ENCODE results near the gene FBXL7. TPM values are rescaled to one million over a fixed set of nuclear protein-coding genes. Genes with fewer than 3 reads are reported as not detected.

FBXL7 gene
- total RNA-seq, 2 experiments from 2014 or later = not detected

DNA sequence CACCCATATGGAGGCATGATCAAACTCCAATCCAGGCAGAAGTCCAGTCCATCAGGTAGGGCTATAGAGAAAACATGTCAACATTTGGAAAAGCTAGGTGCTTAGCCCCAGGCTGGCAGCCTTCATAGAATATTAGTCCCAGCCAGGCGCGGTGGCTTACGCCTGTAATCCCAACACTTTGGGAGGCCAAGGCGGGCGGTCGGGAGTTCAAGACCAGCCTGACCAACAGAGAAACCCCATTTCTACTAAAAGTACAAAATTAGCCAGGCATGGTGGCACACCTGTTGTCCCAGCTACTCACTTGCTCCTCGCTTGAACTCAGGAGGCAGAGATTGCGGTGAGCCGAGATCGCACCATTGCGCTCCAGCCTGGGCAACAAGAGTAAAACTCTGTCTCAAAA is 393.9 kb downstream of the FBXL7 start:
- Histone ChIP-seq H3K9me3 (ENCODE audit: control insufficient read depth in 1 of 2, insufficient read depth in 1 of 2, low read length in 2 of 2) (peaks cover 0 to 30% of the 10 kb centered on the region in 2 experiments), H3K4me1 (ENCODE audit: insufficient read depth, low read length) (no peaks in the 10 kb centered on the region), H3K27ac (ENCODE audit: low read depth in 1 of 2, low read length in 2 of 2) (no peak overlapping the region), H3K4me3 (ENCODE audit: low read length) (no peak overlapping the region), H3K36me3 (ENCODE audit: insufficient read depth, low read length) (no peaks in the 10 kb centered on the region), H3K27me3 (ENCODE audit: control insufficient read depth in 1 of 2, insufficient read depth in 2 of 2, low read length in 2 of 2) (no peaks in the 10 kb centered on the region)
- CTCF ChIA-PET = no interaction called here
- TF ChIP-seq, protein P1, sequence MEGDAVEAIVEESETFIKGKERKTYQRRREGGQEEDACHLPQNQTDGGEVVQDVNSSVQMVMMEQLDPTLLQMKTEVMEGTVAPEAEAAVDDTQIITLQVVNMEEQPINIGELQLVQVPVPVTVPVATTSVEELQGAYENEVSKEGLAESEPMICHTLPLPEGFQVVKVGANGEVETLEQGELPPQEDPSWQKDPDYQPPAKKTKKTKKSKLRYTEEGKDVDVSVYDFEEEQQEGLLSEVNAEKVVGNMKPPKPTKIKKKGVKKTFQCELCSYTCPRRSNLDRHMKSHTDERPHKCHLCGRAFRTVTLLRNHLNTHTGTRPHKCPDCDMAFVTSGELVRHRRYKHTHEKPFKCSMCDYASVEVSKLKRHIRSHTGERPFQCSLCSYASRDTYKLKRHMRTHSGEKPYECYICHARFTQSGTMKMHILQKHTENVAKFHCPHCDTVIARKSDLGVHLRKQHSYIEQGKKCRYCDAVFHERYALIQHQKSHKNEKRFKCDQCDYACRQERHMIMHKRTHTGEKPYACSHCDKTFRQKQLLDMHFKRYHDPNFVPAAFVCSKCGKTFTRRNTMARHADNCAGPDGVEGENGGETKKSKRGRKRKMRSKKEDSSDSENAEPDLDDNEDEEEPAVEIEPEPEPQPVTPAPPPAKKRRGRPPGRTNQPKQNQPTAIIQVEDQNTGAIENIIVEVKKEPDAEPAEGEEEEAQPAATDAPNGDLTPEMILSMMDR (IDR thresholded peaks at IDR 0.05) = no peak
- no peaks in the 10 kb centered on the region for H3K4me1 Mint-ChIP-seq (ENCODE audit: low read depth)
- no peaks in the 10 kb centered on the region for H3K27me3 Mint-ChIP-seq
- no peak overlapping the region for H3K27ac Mint-ChIP-seq
- peaks cover 4% of the 10 kb centered on the region for H3K9me3 Mint-ChIP-seq
- POLR2A ChIA-PET = no interaction called here
- H3K36me3 Mint-ChIP-seq (ENCODE audit: low read depth) = no peaks in the 10 kb centered on the region
- intact Hi-C loops (cut with DNase I, micrococcal nuclease) = no loop called here
- no peak overlapping the region for H3K4me3 Mint-ChIP-seq
- ATAC-seq (ENCODE audit: poor library complexity) (no peak), DNase-seq (no peak)

DNA sequence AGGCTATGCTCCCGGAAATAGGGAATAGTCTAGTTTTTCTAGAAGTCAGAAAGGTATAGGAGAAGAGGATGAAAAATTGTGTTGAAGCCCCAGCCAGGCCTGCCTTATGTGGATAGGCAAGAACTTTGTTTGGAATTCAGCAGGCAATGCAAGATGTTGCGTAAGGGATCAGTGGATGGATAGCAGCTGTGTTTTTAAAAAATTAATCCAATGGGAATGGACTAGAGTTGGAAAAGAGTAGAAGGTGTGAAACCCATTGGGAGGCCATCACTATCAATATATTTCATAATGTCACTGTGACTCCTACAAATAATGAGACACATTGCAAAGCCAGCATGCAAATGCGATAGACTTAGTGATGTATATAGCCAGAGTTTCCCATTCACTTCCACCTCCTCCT is 397.7 kb downstream of the FBXL7 start:
- DNase-seq (no peak), ATAC-seq (ENCODE audit: poor library complexity) (no peak)
- TF ChIP-seq, protein P1 (IDR thresholded peaks at IDR 0.05) = no peak
- no peaks in the 10 kb centered on the region for H3K27me3 Mint-ChIP-seq
- Histone ChIP-seq H3K27ac (ENCODE audit: low read depth in 1 of 2, low read length in 2 of 2) (no peak overlapping the region), H3K9me3 (ENCODE audit: control insufficient read depth in 1 of 2, insufficient read depth in 1 of 2, low read length in 2 of 2) (peaks cover 0 to 19% of the 10 kb centered on the region in 2 experiments), H3K4me3 (ENCODE audit: low read length) (no peak overlapping the region), H3K4me1 (ENCODE audit: insufficient read depth, low read length) (no peaks in the 10 kb centered on the region), H3K36me3 (ENCODE audit: insufficient read depth, low read length) (no peaks in the 10 kb centered on the region), H3K27me3 (ENCODE audit: control insufficient read depth in 1 of 2, insufficient read depth in 2 of 2, low read length in 2 of 2) (no peaks in the 10 kb centered on the region)
- H3K27ac Mint-ChIP-seq = no peak overlapping the region
- ChIA-PET POLR2A (no interaction called here), CTCF (no interaction called here)
- H3K4me1 Mint-ChIP-seq (ENCODE audit: low read depth) = no peaks in the 10 kb centered on the region
- peaks cover 4% of the 10 kb centered on the region for H3K9me3 Mint-ChIP-seq
- no peaks in the 10 kb centered on the region for H3K36me3 Mint-ChIP-seq (ENCODE audit: low read depth)
- no peak overlapping the region for H3K4me3 Mint-ChIP-seq
- intact Hi-C loops (cut with DNase I, micrococcal nuclease) = no loop called here

DNA sequence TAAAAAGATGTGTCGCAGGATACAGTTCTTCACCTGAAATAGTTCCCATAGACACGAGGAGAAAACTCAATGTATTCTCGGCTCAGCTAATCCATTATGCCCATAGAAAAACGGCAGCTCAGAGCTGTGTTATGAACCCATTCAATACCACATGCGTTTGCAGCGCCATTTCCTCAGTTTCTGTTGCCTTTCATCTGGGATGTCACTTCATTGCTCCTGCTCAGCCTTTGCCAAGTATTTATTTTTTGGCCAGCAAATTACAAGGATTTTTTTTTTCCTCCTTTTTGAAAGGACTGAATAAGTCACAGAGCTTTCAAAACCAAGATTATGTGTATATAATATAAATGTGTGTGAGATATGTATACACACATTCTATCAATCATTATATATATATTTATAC is 398.7 kb downstream of the FBXL7 start:
- no peaks in the 10 kb centered on the region for H3K36me3 ChIP-seq (ENCODE audit: insufficient read depth, low read length)
- CTCF ChIA-PET = no interaction called here
- no peak overlapping the region for H3K4me3 Mint-ChIP-seq
- H3K27ac ChIP-seq (ENCODE audit: low read depth in 1 of 2, low read length in 2 of 2) = no peak overlapping the region
- TF ChIP-seq, protein P1 (IDR thresholded peaks at IDR 0.05) = no peak
- H3K36me3 Mint-ChIP-seq (ENCODE audit: low read depth) = no peaks in the 10 kb centered on the region
- H3K4me3 ChIP-seq (ENCODE audit: low read length) = no peak overlapping the region
- H3K27me3 ChIP-seq (ENCODE audit: control insufficient read depth in 1 of 2, insufficient read depth in 2 of 2, low read length in 2 of 2) = no peaks in the 10 kb centered on the region
- no peaks in the 10 kb centered on the region for H3K4me1 Mint-ChIP-seq (ENCODE audit: low read depth)
- peaks cover 4% of the 10 kb centered on the region for H3K9me3 Mint-ChIP-seq
- DNase-seq (no peak), ATAC-seq (ENCODE audit: poor library complexity) (no peak)
- no peaks in the 10 kb centered on the region for H3K4me1 ChIP-seq (ENCODE audit: insufficient read depth, low read length)
- intact Hi-C loops (cut with DNase I, micrococcal nuclease) = no loop called here
- POLR2A ChIA-PET = no interaction called here
- no peaks in the 10 kb centered on the region for H3K27me3 Mint-ChIP-seq
- H3K27ac Mint-ChIP-seq = no peak overlapping the region
- peaks cover 0 to 17% of the 10 kb centered on the region in 2 experiments for H3K9me3 ChIP-seq (ENCODE audit: control insufficient read depth in 1 of 2, insufficient read depth in 1 of 2, low read length in 2 of 2)
